Activated T-cell treated with anti-CD3 and anti-CD28 coated beads, Interleukin-2, amount 50 U/mL, for 48 hours (primary cell): ENCODE measurements around the gene SETBP1.

Experiments used
- DNase-seq, 2 experiments: peaks; one replicate each; pipeline ENCODE4 v3.0.0-alpha.2; 2020

SETBP1 gene

DNA sequence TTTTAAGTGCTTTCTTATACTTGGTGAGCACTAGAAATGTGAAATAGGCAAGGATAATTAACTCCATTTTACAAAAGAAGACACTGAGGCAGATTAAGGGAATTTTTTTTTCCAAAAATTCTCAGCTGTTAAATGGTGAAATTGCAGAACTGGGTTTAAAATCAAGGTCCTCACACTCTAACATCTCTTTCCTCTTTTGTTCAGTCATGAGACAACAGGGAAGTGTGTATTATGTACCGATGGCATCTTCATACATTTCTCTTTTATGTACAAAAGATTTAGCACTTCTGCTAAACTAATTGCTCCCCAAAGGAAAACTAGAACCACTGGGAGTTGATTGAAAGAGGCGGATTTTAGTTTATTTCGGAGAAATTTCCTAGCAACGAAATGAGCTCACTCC lies 203.0 kb downstream of the SETBP1 start:
- DNase-seq = no peak

DNA sequence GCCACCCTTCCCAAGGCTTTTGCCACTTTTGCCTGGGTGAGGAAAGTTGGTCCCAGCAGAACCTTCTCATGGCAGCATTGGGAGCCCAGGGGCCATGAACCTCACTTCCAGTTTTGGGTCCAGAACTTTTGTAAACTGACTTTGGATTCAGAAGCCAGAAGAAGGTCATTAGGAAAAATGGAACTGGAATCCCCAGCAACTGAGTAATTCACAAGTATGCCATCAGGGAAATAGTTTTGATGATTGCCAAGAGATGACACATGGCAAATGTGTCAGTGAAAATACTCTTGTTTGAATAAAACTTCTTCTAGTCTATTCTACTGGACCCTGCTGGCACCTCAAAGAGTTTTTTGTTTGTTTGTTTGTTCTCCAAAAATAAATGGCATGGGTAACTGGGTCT lies 203.7 kb downstream of the SETBP1 start:
- no peak for DNase-seq

DNA sequence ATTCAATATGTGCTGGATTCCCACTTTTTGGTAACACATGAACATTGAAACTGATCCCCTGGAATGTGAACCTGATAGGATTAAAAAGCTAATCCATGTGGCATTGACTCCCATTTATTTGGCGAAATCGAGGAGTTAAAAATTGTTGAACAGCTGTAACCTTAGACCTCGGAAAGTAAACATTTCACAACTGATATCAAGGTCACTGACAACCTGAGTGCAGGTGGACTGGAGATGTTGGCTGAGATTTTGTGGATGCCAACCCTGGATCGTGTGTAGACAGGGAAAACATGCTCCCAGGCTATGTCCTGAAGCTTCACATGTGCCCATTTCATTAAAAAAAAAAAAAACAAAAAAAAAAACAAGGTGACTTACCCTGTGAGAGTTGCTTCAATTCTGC lies 204.8 kb downstream of the SETBP1 start:
- no peak for DNase-seq

DNA sequence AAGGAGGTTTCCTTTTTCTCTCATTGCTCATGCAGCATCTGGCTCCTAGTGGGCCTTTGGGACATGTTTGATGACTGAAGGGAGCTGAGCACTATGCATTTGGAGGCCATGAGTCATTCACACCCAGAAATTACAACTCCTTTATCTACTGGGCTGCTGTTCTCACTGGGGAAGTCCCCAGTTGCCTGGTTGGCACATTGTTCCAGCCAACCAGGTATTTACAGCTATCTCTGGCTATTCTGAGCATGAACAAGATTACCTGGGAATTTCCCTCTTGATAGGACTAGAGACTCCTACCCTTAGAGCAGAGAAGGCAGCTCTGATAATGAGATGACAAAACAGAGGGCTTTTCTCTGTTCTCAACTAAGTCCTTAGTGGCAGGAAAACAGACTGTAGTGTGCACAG lies 206.5 kb downstream of the SETBP1 start:
- peak; percentile 51 to 65 for DNase-seq

DNA sequence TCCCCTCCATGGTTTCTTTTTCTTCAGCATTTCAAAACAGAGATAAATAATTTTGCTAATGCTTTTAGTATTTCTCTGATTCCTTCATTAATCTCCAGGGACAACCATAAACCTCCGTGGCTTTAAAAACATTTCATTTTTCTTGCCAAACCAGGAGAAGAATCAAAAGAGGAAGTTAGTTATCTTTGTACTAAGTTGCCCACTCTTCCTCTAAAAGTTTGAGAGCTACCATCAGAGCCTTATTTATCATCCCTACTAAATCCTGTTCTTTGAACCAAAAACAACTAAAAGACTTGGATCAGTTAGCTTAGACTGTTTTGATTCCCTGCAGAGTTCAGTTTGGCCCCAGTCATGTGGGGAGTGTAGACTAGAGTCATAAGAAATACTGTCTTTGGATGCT lies 208.4 kb downstream of the SETBP1 start:
- no peak for DNase-seq

DNA sequence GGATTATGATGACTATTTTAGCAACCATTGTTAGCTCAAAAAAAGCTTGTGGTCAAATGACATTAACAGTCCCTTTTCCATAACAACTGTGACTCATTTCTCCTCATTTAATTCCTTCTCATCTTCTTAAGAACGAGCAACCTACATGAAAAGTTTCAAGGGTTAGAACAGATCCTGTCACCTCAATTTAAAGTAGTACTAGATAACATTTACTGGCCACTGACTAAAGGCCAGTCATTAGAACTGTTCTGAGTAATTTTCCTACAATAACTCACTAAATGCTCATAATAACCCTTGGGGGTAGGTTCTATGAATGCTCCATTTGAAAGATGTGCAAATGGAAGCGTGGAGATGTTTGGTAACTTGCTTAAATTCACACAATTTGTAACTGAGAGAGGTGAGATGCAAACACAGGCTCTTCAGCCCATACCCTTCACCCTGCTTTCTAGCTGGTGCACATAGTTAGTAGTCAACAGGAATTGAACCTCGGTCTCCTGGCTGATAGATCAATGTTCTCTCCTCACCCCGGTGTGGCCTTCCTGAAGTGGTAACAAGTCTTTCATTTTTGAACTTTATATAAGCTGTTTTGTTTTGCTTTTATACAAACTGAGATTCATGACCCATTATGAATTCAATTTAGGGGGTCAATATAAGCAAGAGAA lies 212.5 kb downstream of the SETBP1 start:
- peak; percentile 34 to 41 for DNase-seq

DNA sequence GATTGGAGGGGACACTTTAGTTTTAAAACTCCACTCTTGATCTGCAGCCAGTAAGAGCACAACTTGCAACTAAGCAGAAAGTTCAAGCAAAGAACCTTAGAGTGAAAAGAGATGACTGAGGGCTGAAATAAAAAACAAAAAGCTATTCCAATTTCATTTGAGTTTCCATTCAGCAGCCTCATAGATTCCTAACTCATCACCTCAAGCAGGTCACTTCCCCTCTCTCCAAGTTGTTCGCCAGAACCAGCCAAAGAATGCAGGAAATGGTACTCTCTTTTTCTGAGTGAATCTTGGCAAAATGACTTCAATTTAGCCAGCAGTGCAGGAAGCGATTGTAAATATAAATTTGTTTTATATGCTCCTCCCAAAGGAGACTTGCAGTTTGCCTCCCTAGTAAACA lies 213.3 kb downstream of the SETBP1 start:
- no peak for DNase-seq

DNA sequence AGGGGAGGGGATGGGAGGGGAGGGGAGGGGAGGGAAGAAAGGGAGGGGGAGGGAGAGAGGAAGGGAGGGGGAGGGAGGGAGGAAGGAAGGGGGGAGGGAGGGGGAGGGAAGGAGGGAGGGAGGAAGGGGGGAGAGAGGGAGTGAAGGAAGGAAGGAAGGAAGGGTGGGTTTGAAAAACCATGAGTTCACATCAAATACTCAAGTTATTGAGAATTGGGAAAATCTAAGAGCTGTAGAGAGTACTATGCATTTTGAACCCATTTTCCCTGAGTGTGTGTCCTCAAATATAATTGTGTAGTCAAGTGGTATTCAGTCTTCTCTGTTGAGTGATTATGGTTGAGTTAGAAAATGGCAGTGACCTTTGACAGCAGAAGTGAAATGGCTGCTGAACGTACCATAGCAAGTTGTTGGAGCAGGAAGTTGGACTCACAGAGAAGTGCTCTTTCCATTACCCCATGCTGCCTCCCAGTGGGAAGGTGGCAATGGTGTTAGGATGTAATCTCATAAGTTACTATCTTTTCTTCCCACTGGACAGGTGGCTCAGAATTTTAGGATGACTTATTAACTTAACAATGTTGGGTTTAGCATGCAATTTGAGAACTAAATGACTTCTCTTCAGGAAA lies 214.6 kb downstream of the SETBP1 start:
- DNase-seq = peak; percentile 43 to 47

DNA sequence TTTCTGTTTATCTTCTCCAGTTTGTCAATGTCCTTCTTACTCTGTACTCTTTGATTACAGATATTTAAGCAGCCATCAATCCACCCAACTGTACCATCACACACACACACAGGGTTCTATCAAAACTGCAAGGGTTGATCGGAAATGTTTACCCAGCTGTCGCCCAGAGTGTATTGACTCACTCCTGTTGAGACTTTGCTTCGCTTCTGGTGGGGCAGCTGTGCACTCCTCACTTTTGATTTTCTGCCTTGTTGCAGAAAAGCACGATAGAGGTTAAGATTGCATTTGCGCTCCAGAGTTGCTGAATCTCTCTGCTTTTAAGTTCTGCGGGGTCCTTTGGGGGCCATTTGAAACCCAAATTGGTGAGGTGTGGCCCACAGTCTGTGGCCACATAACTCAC lies 216.2 kb downstream of the SETBP1 start:
- no peak for DNase-seq

DNA sequence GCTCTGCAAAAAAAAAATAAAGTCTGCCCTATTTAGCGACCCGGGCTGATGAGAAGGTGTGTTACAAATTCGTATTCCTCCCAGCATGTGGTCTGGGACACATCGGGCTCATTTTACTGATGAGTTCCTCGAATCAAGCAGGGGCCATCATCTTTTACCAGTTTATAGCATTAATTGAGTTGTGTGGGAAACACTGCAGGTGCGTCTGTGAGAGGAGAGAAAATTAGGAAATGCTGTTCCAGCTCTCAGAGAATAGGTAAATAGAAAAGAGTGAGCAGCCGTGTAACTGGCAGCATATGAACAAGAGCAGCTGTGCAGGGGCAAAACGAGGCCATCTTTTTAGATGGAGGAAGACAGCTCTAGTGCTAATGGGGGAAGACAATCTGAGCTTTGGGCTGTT lies 216.7 kb downstream of the SETBP1 start:
- no peak for DNase-seq

DNA sequence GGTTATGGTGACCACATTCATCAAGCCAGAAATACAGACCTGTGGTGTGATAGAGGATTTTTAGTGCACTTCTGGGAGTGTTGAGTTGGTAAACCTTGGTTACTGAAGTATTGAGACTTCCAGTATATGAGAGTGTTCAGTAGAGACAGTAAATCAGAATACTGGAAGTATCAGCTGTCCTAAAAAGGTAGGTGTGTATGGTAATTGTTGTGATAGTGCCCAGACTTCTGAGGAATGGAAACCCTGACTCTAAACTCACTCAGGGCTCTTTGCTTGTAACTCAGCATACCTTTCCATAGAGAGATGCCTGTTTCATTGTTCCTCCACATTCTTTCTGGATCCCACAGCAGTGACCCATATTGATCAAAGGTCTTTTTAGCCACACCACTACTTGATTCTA lies 217.1 kb downstream of the SETBP1 start:
- DNase-seq = no peak

DNA sequence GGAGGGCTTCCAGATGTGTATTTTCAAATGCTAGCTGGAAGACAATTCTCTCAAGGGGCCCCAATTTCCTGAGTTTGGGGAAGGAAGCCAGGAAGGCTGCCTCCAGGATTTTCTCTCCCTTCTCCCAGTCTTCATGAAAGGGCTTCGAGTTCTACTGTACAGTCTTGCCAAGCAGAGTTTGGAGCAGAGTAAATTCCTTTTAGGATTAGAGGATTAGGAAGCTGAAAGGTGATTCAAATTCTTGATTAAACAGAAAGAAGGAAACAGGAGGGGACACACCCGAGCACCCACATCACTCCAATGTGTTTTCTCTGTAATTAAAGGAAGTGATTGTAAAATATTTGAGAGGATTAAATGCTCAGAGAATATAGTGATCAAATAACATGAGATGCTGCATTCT lies 217.8 kb downstream of the SETBP1 start:
- no peak for DNase-seq

DNA sequence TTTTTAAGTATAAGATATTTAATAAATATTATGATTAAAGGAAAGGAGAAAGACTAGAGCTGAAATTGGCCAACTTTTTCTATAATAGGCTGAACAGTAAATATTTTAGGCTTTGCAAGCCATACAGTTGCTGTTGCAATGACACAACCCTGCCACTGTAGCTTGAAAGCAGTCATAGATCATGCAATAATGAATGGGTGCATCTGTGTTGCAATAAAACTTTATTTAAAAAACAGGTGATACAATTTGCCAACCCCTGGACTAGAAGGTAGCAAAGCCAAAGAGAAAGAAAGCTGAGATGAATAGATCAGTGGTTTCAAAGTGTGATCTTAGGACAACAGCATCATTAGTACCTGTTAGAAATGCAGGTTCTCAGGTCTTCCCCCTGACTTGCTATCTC lies 219.1 kb downstream of the SETBP1 start:
- DNase-seq = no peak

DNA sequence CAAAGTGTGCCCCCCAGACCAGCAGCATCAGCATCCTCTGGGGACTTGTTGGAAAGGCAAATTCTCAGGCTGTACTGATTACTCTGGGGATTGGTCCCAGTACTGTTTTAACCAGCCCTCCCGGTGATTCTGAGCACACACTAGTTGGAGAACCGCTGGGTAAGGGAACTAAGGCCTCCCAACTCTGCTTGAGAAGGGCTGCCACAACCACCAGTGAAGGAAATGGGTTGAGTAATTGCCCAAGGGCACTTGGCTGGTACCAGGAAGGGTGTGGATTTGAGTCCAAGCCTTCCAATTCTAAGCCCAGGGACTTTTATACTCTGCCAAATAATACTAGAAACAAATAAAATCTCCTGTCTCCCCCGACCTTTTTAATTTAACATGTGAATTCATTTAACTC lies 219.9 kb downstream of the SETBP1 start:
- DNase-seq = no peak

DNA sequence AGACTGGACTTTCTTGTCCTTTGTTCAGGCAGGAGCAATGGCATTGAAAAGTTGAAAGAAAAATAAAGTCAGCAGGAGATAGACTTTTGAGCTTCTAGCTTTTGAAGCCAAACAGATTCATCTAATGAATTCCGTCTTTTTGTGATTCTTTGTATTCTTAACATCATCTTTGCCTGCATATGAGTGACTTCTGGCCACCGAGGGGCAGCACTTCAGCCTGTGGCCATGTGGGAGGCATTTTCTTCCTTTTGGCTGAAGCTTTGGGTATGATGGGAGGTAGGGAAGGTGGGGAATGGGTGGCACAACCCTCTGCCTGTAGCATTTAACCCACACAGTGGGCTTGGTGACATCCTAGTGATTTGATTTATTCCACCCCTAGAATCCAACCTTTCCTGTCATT lies 220.6 kb downstream of the SETBP1 start:
- no peak for DNase-seq

DNA sequence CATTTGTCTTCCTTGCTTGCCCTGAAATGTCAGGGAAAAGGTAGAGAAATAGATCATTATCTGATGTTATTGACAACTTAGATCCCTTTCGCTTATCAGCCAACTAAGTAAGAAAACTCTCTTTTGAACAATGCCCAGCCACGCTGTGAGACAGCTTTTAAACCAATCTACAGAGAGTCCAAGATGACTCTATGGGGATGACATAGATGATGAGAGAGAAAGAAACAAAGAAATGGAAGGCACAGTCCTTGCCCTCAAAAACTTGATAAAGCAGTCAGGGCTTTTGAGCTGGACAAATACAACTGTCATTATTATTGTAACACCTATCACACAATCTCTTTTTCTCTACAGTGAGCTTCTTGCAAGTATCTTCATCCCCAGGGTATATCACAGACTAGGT lies 222.6 kb downstream of the SETBP1 start:
- no peak for DNase-seq

DNA sequence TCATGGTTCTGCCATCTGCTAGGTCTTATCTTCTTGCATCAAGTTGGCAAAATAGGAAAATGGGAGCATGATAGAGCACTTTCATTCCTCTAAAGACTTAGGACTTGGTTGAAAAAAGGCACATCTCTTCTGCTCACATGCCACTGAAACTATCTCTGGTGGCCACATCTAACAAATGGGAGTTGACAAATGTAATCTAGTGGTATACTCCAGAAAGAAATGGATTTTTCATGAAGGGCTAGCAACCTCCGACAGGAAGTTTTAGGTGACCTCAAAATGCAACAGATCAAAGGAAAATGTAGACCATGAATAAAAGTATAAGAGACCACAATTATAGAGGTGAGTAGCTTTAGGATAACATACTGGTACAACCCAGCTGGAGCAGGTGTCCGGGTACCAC lies 224.1 kb downstream of the SETBP1 start:
- DNase-seq = no peak

DNA sequence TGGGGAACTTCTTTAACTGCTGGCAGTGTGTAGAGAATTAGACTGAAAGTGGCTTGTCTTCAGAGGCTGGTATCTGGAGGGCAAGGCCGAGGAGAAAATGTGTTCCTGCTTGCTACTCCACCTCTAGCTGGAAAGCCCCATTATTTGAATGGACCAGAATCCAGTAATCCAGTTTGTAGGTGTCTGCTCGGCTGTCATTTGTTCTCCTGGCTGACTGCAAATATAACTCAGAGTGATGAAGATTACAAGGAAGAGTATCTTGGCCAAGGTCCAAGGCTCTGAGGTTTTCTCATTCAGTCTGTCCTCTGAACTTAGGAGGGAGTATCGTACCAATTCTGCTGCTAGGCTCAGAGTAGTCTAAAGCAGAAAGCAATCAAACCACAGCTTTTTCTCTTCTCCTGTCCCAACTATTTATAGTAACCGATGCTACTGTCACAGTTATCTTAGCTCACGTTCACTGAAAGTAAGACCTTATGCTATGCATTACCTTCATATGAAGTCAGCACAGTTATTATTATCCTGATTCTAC lies 228.6 kb downstream of the SETBP1 start:
- no peak for DNase-seq

DNA sequence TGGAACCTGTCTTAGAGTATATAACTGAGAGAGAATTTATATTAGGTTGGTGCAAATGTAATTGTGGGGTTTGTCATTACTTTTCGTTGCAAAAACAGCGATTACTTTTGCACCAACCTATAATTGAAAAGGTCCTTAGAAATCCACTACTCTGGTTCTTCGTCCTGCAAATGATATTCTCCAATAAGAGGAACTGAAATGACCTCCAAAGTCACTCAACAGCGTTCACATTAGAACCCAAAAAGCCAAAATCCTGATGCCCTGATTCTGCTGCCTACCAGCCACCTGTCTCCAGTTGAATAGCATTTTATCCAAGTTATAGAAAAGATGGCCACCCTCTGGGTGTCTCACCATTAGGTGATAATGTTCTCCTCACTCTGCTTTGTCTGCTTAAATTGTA lies 230.6 kb downstream of the SETBP1 start:
- DNase-seq = no peak

DNA sequence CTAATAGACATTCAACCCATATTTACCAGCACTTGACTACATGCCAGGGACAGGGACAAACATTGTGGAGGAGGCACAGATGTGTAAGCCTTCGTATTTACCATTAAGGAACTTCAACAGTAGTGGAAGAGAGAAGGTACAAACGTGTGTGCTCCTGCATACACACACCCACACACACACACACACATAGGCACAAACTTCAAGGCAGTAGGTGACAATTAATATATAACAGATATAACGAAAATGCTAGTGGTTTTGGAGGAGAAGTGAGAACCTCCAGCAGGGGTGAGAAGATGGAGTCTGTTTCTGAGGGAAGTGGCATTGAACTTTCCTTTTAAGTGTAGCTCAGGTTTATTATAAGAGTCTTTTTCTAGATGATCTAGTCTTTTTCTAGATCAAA lies 231.1 kb downstream of the SETBP1 start:
- DNase-seq = no peak

DNA sequence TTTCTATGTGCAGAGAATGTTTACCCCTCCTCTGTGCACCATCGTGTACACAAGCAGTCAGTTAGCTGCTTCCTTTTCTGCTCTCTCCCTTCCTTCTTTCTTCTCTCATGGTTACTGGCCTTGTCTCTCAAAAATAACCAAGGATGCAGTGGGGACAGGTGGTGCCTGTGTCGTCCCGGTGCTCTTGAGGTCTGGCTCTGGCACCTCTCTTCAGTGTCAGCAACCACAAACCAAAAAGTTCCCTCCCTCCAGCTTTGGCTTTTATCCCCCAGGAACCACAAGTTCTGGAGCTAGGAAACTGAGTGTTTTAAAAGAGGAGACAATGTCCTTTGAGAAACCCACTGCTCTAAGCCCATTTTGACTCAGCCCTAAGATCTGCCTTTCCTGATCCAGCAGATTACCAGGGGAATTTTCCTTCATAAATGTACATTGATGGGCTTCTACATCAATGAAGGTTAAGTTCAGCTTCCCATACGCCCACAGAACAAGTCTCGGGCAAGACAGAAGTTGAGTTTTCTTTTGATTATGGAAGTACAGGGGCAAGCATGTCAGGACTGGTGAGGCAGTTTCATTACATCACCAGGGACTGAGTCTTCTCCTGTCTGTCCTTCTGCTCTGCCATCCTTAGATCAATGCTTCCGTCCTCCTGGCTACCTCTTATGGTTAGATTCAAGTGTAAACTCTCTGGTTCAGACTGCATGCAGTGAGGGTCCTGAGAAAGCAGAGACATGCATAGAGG lies 232.2 kb downstream of the SETBP1 start:
- DNase-seq = no peak

DNA sequence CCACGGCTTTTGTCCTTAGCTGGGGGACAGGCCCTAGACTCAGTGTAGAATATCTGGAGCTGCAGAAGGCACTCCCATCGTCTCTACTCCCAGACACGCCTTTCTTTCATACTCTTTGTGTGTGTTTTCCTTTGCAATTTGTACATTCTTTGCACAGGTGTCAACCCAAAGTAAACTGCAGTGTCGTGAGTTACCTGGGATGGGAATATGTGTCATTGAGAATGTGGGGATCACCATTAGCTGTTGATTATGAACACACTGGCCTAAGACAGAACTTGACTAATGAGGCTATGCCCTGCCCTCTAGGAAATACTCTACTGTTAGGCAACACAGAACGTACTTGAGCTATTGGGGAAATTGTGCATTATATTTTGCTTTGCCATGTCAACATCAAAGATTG lies 233.3 kb downstream of the SETBP1 start:
- DNase-seq = no peak

DNA sequence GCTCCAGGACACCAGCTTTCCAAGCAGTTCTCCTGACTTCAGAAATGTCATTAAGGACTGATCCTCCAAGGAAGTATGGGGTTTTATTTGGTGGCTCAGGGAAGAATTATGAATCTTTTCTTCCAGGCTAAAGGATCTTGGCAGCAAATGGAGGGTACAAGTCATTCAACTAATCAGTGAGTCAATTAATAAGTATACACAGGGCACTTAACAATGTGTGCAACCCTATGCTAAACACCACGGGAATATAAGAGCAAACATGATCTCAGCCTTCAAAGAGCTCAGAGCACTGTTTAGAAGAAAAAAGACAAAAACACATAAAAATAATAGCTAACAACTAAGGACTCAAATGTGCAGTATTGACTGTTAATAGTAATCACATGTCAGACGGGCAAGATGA lies 234.5 kb downstream of the SETBP1 start:
- DNase-seq = no peak

DNA sequence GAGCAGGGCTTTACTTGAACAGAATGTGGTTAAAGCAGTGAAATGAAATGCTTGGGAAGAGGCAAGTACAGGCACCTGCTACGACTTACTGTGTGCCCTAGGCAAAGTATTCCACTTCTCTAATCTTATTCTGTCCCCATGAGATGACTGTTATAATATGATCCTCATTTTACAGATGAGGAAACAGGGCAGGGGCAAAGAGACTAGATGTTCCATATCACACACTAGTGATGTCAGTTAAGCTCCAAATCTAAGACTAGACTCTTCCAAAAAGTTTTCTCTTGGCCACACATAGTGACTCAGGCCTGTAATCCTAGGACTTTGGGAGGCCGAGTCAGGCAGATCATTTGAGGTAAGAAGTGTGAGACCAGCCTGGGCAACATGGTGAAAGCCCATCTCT lies 235.0 kb downstream of the SETBP1 start:
- no peak for DNase-seq
